22Rv1 (cell line): Measurements from ENCODE around the gene CLTRN.

Experiments
- H3K27ac ChIP-seq: fragments of 450-650 bp; 2 replicates; pipeline ENCODE4 v1.5.1; 2017
- ZFX ChIP-seq: fragments of 450-650 bp; IDR thresholded peaks from 2 replicates; pipeline ENCODE4 v1.6.1; 2017; ENCODE audit warnings: antibody characterized with exemption, borderline replicate concordance
- TF ChIP-seq, protein P1 (sequence below): fragments of 450-650 bp; IDR thresholded peaks from 2 replicates; pipeline ENCODE4 v1.5.1; 2017; ENCODE audit warnings: mild to moderate bottlenecking

The CLTRN gene

DNA sequence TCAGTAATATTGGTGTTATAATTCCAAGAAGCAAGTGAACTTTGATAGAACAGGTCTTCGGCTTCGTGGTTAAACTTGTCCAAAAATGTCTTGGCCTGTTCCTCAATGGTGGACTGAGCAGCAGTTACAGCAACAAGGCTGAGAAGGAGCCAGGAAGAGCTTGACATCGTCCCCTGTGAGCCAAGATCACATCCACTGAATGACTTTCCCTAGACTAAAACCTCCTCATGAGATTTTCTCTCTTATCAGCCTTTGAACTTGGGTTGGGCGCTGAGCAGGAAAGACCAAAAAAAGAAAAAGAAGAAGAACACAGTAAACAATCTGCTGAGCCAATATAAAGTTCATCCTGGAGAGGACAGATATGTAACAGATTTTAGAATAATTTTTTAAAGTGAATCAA is 63.9 kb downstream of the CLTRN start, which contains the start of gene ACE2:
Gene ACE2, minus strand, starts transcription at position 216 of the 400 bp plus-strand sequence. Its CDS starts 49 bp downstream, at position 167.
- no peak within 1 kb of the TSS for H3K27ac ChIP-seq
- TF ChIP-seq, protein P1, sequence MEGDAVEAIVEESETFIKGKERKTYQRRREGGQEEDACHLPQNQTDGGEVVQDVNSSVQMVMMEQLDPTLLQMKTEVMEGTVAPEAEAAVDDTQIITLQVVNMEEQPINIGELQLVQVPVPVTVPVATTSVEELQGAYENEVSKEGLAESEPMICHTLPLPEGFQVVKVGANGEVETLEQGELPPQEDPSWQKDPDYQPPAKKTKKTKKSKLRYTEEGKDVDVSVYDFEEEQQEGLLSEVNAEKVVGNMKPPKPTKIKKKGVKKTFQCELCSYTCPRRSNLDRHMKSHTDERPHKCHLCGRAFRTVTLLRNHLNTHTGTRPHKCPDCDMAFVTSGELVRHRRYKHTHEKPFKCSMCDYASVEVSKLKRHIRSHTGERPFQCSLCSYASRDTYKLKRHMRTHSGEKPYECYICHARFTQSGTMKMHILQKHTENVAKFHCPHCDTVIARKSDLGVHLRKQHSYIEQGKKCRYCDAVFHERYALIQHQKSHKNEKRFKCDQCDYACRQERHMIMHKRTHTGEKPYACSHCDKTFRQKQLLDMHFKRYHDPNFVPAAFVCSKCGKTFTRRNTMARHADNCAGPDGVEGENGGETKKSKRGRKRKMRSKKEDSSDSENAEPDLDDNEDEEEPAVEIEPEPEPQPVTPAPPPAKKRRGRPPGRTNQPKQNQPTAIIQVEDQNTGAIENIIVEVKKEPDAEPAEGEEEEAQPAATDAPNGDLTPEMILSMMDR: no peak
- no peak for TF ChIP-seq ZFX

DNA sequence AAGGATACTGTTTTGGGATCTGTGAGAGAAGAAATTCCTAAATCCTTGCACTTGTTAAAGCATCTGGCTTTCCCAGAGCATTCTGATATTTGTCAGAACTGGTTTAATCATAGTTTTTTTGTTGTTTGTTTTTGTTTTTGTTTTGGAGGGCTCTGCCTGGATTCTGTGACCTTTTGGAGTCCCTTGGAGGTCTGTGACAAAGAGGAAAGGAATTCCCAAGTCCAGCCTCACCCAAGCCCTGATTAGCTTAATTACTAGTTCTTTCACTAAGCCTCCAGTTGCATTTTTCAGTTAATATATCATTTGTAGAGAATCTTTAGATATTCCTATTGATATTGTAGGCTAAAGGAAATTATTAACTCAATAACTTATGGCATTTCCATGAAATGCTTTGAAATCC is 64.6 kb downstream of the CLTRN start:
- no peak for TF ChIP-seq ZFX
- TF ChIP-seq, protein P1: no peak

DNA sequence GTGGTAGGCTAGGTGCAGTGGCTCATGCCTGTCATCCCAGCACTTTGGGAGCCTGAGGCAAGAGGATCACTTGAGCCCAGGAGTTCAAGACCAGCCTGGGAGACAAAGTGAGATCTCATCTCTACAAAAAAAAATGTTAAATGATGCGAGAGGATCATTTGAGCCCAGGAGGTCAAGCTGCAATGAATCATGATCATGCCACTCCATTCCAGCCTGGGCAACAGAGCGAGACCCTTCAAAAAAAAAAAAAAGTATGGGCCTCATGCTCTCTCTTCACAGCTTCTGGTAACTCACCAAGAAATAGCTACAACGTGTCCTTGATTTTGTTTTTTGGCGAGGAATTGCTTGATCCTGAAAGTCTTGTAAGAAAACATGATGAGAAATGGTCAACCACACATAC is 65.1 kb downstream of the CLTRN start:
- no peak overlapping the region for H3K27ac ChIP-seq
- no peak for TF ChIP-seq ZFX
- TF ChIP-seq, protein P1: no peak

More for the DNA sequence above, 64.6 kb downstream of the CLTRN start:
- H3K27ac ChIP-seq: no peak overlapping the region

DNA sequence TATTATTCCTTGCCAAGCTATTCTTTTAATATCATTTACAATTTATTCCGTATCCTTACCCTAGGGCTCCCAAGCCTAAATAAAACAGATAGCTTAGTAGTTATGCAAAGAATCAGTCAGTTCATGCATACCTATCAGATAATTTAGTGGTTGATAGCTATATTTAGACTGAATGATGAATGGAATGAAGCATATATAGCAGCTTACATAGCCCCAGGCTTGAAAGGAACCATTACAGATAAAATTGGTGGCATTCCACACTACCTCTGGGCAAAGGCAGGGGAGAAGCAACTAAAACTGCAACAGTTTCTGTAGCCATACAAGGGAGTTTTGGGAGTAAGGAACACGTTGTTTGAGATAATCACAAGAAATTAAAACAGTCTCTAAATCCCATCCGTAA is 66.6 kb downstream of the CLTRN start:
- H3K27ac ChIP-seq: no peak overlapping the region
- no peak for TF ChIP-seq ZFX
- TF ChIP-seq, protein P1: no peak

DNA sequence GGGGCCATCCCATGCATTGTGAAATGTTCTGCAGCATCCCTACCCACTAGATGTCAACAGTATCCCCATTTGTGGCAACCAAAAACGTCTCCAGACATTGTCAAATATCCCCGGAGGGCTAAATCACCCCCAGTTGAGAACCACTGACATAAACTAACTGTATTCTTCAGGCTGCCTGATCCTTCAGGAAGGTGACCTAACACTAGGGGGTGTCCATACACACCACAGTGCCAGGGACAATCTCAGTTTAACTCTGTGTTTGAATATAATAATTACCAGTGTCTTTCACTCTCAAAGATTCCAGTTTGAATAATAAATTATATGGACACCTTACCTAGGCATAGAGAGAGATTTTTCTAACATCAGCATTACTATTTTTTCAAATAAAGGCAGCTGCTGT is 70.2 kb downstream of the CLTRN start:
- H3K27ac ChIP-seq: no peak overlapping the region
- TF ChIP-seq, protein P1: peak; percentile 20; the same call in 1 of the 2 replicates
- no peak for TF ChIP-seq ZFX

DNA sequence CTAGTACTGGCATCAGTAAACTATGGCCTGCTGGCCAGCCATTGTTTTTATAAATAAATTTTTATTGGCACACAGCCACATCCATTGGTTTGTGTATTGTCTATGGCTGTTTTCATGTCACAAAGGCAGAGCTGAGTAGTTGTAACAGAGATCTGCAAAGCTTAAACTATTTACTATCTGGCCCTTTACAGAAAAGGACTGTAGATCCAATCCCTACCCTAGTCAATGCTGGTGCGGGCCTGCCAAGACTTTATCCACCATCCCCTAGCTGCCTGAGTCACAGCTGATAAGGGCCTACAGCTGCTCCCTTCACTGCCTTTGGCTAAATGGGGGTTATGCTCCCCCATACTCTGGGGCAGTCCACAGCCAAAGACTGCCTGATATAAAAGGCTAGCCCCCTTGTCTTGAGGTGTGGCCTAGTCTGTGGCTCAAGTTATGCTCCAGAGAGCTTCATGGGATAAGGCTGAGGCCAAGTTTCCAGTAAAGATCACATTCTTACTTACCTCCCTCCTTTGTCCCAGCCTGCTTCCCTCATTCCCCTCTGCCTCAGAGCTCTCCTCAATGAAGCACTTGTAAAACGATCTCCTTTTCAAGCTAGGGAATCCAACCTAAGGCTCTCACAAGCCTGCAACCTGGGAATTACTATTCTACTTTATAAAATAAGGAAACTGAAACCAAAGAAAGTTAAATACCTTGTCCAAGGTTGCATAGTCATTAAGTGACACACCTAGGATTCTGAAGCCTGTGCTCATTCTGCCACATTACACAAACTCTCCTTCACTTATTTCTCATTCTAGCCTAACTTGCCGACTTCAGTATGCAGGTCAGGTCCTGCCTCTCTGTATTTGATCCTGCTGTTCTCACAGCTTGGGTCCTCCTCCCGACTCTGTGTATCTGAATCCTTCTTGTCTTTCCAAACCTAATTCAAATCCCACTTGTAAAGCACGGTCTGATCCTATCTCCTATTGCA is 84.5 kb downstream of the CLTRN start:
- no peak overlapping the region for H3K27ac ChIP-seq
- no peak for TF ChIP-seq ZFX
- TF ChIP-seq, protein P1: no peak
